OCI-LY7 (cell line): ENCODE data around the gene DMXL2. TPM values are rescaled to one million over a fixed set of nuclear protein-coding genes. Genes with fewer than 3 reads are reported as not detected.

Experiments used
- BruUV-seq: library from RNA; stranded (reverse); fragments of 400-500 nt; replicated peaks from 2 replicates; lab custom pipeline; 2021; lab: Mats Ljungman, UMichigan
- CTCF ChIA-PET: fragments of 300-600 bp; sonication (Branson Sonifier 250); formaldehyde crosslinking; loops from one replicate; lab custom pipeline; 2022; ENCODE audit warnings: antibody characterized with exemption; ENCODE audit not compliant: unreplicated experiment; lab: Charles Lee
- POLR2A ChIA-PET: fragments of 300-600 bp; sonication (Branson Sonifier 250); formaldehyde crosslinking; loops from one replicate; lab custom pipeline; 2022; ENCODE audit warnings: antibody characterized with exemption; lab: Charles Lee
- DNase-seq: peaks from one replicate; pipeline ENCODE4 v3.0.0-alpha.2; 2015; ENCODE audit warnings: low spot score
- H2AFZ ChIP-seq: fragments of 200-600 bp; sonication (generic), shearing (Covaris generic); 2 replicates; pipeline ENCODE4 v1.6.1; 2014; ENCODE audit warnings: mild to moderate bottlenecking, antibody characterized with exemption, low read length, moderate library complexity
- H3K27ac ChIP-seq: fragments of 200-600 bp; sonication (generic); 2 replicates; pipeline ENCODE4 v1.5.1; 2014; ENCODE audit warnings: mixed run types, low read depth, mild to moderate bottlenecking, moderate library complexity, low read length, inconsistent platforms; ENCODE audit not compliant: poor library complexity, severe bottlenecking
- H3K36me3 ChIP-seq: fragments of 200-600 bp; sonication (generic); 2 replicates; pipeline ENCODE4 v1.6.1; 2014; ENCODE audit warnings: mild to moderate bottlenecking, antibody characterized with exemption, low read length, moderate library complexity, mixed read lengths; ENCODE audit not compliant: insufficient read depth
- H3K4me1 ChIP-seq: fragments of 200-600 bp; sonication (generic); 2 replicates; pipeline ENCODE4 v1.5.1; 2014; ENCODE audit warnings: mild to moderate bottlenecking, low read length; ENCODE audit not compliant: insufficient read depth, poor library complexity, severe bottlenecking
- H3K4me2 ChIP-seq: fragments of 200-600 bp; sonication (generic); 2 replicates; pipeline ENCODE4 v1.6.1; 2014; ENCODE audit warnings: mild to moderate bottlenecking, low read length
- H3K4me3 ChIP-seq: fragments of 200-600 bp; sonication (generic); 2 replicates; pipeline ENCODE4 v1.5.1; 2014; ENCODE audit warnings: mild to moderate bottlenecking, low read depth, low read length; ENCODE audit not compliant: poor library complexity, severe bottlenecking
- H3K79me2 ChIP-seq: fragments of 200-600 bp; sonication (generic); 2 replicates; pipeline ENCODE4 v1.6.1; 2016; ENCODE audit warnings: low read depth, mild to moderate bottlenecking, low read length, moderate library complexity, mixed read lengths; ENCODE audit not compliant: insufficient read depth
- H3K9me2 ChIP-seq: fragments of 200-600 bp; sonication (generic); 2 replicates; pipeline ENCODE4 v1.6.1; 2016; ENCODE audit warnings: mild to moderate bottlenecking, low read length, mixed read lengths; ENCODE audit not compliant: insufficient read depth
- H3K9me3 ChIP-seq: fragments of 200-600 bp; sonication (generic); 2 replicates; pipeline ENCODE4 v1.6.1; 2014; ENCODE audit warnings: mild to moderate bottlenecking, mixed run types, low read length, mixed read lengths
- H4K20me1 ChIP-seq: fragments of 200-600 bp; sonication (generic); 2 replicates; pipeline ENCODE4 v1.6.1; 2014; ENCODE audit warnings: mild to moderate bottlenecking, antibody characterized with exemption, low read length, moderate library complexity, mixed read lengths; ENCODE audit not compliant: insufficient read depth
- EZH2phosphoT487 ChIP-seq: fragments of 200-600 bp; sonication (generic); IDR thresholded peaks from 2 replicates; pipeline ENCODE4 v1.6.1; 2018; ENCODE audit warnings: low read depth, borderline replicate concordance, mild to moderate bottlenecking, mixed run types, antibody characterized with exemption, low read length, moderate library complexity, mixed read lengths
- intact Hi-C: fragments of 100-400 bp; cut with micrococcal nuclease; formaldehyde crosslinking; loops from one replicate; pipeline ENCODE4 v1.10.0; 2022; ENCODE audit not compliant: unreplicated experiment
- total RNA-seq, 2 experiments: library from RNA; depleted of rRNA in 1 of 2; stranded (reverse); fragments of >200 nt in 1 of 2; shearing (Covaris generic) in 1 of 2; gene quantifications; 2 replicates each; pipeline ENCODE4 v1.2.3, GENCODE V29; 2014 to 2022
- TF ChIP-seq, protein P1 (sequence below): fragments of 200-600 bp; sonication (generic); conservative IDR thresholded peaks from 2 replicates; pipeline ENCODE4 v1.5.1; 2014; ENCODE audit warnings: mild to moderate bottlenecking, antibody characterized with exemption, low read length, moderate library complexity, mixed read lengths

The DMXL2 gene
- total RNA-seq, 2 experiments from 2014 or later: 0.32 to 0.47 TPM

DNA sequence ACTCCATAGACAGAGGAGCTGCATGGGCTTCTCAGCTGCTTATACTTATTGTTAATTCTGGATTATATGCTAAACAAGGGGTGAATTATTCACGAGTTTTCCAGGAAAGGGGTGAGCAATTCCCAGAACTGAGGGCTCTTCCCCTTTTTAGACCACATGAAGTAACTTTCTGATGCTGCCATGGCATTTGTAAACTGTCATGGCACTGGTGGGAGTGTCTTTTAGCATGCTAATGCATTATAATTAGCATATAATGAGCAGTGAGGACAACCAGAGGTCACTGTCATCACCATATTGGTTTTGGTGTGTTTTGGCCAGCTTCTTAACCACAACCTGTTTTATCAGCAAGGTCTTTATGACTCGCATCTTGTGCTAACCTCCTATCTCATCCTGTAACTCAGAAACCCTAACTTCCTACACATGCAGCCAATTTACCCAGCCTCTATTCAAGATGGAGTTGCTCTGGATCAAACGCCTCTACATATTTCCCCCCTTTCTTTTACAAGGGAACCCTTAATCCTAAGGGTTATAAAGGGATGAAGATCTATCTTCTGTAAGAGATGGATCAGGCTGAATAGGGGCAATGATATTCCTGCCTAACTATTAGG is 12.1 kb upstream of the DMXL2 start:
- BruUV-seq: no TSS peak
- POLR2A ChIA-PET: interaction anchor here (0.6 kb wide), 1 partner anchor 480 kb away, joined by 3 read pairs; no protein-coding TSS in a partner anchor
- TF ChIP-seq, protein P1, sequence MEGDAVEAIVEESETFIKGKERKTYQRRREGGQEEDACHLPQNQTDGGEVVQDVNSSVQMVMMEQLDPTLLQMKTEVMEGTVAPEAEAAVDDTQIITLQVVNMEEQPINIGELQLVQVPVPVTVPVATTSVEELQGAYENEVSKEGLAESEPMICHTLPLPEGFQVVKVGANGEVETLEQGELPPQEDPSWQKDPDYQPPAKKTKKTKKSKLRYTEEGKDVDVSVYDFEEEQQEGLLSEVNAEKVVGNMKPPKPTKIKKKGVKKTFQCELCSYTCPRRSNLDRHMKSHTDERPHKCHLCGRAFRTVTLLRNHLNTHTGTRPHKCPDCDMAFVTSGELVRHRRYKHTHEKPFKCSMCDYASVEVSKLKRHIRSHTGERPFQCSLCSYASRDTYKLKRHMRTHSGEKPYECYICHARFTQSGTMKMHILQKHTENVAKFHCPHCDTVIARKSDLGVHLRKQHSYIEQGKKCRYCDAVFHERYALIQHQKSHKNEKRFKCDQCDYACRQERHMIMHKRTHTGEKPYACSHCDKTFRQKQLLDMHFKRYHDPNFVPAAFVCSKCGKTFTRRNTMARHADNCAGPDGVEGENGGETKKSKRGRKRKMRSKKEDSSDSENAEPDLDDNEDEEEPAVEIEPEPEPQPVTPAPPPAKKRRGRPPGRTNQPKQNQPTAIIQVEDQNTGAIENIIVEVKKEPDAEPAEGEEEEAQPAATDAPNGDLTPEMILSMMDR: no peak
- no peak for TF ChIP-seq EZH2phosphoT487

DNA sequence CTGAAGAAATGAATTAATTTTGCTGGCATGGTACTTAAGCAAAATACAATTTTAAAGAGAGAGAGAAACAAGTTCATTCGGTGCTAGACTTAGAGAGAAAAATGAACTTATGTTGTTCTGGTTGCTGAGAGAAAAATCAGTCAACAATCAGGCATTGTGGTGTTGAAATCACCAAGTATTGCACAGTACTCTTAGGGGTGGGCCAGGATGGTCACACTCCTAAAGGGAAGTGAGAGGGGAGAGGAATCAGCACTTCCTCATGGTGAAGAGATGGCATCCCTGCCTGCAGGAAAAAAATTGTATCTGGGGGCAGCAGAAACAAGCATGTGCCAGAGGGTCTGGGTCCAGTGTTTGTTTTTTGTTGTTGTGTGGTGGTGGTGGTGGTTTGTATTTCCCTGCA is 7.0 kb upstream of the DMXL2 start:
- Histone ChIP-seq H3K4me3 (no peak overlapping the region), H3K79me2 (no peaks in the 10 kb centered on the region), H2AFZ (no peak overlapping the region), H3K36me3 (no peaks in the 10 kb centered on the region), H4K20me1 (no peaks in the 10 kb centered on the region), H3K27ac (no peak overlapping the region), H3K9me3 (no peaks in the 10 kb centered on the region), H3K9me2 (no peaks in the 10 kb centered on the region), H3K4me1 (no peaks in the 10 kb centered on the region), H3K4me2 (no peak overlapping the region)
- TF ChIP-seq, protein P1: no peak
- no peak for TF ChIP-seq EZH2phosphoT487
- ChIA-PET POLR2A (no interaction called here), CTCF (no interaction called here)
- intact Hi-C loops: loop anchor here (10.0 kb wide), 1 partner anchor 55 kb away; no protein-coding TSS in a partner anchor
- BruUV-seq: no TSS peak
- no peak for DNase-seq

More for the DNA sequence above, 12.1 kb upstream of the DMXL2 start:
- Histone ChIP-seq H3K27ac (no peak overlapping the region), H3K9me3 (no peaks in the 10 kb centered on the region), H3K79me2 (no peaks in the 10 kb centered on the region), H4K20me1 (no peaks in the 10 kb centered on the region), H3K36me3 (no peaks in the 10 kb centered on the region), H3K4me2 (no peak overlapping the region), H3K4me1 (no peaks in the 10 kb centered on the region), H3K9me2 (no peaks in the 10 kb centered on the region), H2AFZ (no peak overlapping the region), H3K4me3 (no peak overlapping the region)
- CTCF ChIA-PET: no interaction called here
- no peak for DNase-seq
- intact Hi-C loops: loop anchor here (10.0 kb wide), 1 partner anchor 60 kb away; no protein-coding TSS in a partner anchor

DNA sequence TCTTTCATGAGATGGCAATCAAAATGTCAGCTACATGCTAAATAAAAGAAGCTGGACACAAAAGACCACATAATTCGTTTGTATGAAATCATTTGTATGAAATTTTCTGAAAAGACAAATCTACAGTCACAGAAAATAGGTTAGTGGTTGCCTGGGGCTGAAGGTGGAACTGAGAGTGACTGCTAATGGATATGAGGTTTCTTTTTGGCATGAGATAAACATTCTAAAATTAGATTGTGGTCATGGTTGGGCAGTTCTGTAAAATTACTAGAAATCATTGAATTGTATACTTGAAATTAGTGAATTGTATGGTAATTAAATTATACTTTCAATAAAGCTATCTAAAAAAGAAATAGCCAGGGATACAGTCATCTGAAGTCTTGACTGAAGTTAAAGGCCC is 2.7 kb upstream of the DMXL2 start:
- Histone ChIP-seq H3K4me2 (no peak overlapping the region), H3K9me2 (no peaks in the 10 kb centered on the region), H4K20me1 (no peaks in the 10 kb centered on the region), H3K9me3 (no peaks in the 10 kb centered on the region), H3K4me3 (no peak overlapping the region), H2AFZ (no peak overlapping the region), H3K36me3 (no peaks in the 10 kb centered on the region), H3K27ac (no peak overlapping the region), H3K79me2 (no peaks in the 10 kb centered on the region), H3K4me1 (no peaks in the 10 kb centered on the region)
- BruUV-seq: no TSS peak
- CTCF ChIA-PET: no interaction called here
- intact Hi-C loops: no loop called here
- DNase-seq: no peak
- TF ChIP-seq, protein P1: no peak
- no peak for TF ChIP-seq EZH2phosphoT487
- POLR2A ChIA-PET: no interaction called here
